Measurements from ENCODE around the gene FAF1.
A peak's percentile ranks its signal among the peaks of the same experiment; 100 is the strongest.

Gene FAF1

DNA sequence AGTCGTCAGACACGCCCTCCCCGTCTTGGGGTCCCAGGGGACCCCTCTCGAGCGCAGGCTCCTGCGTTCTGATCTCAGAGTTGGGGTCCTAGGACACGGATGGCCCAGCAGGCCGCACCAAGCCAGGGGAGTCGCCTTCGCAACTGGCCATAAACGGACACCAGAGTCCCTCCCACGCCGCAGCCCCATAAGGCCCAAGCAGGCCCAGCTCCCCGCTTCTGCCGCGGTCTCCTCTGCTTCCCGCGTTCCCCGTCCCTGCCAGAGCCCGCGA lies 537.5 kb downstream of the FAF1 start:
- no peak for DNase-seq

DNA sequence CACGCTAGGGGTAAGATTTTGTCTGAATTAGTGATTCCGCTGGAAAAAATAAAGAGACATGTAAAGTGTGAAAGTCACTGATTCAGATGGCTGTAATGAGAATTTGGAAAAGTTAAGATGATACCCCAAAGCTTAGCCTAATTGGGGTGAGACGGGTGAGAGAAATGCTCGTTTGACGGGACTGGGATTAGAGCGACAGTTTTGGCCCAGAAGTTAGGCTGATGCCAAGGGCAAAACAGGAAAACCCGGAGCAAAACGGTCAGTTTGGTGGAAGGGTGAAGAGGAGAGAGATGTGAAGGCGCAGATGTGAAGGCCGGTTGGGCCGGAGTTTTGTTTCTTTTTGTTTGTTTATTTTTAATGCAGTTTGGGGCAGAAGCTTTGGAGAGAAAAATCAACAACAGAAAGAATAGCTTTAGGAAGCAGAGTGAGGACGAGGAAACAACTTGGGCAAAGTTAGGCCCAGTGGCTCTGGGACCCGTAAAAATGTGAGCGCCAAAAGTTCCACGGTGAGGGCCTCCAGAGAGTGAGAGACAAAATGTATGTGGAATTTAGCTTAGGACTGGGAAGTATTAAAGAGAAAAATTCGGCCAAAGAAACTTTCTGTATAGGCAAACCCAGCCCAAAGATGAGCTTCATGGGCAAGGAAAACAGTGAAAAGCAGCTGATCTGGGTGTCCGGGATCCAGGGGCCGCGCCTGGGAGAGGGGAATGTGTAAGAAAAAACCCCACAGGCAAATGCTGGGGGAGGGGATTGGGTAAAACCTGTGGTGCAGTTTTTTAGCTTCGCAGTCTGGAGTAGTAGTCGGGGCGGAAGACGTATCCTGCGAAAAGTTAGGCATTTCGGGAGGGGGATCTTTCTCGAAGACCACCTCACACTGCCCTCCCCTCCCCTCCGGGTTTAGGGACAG lies 538.0 kb downstream of the FAF1 start:
- no peak for DNase-seq

DNA sequence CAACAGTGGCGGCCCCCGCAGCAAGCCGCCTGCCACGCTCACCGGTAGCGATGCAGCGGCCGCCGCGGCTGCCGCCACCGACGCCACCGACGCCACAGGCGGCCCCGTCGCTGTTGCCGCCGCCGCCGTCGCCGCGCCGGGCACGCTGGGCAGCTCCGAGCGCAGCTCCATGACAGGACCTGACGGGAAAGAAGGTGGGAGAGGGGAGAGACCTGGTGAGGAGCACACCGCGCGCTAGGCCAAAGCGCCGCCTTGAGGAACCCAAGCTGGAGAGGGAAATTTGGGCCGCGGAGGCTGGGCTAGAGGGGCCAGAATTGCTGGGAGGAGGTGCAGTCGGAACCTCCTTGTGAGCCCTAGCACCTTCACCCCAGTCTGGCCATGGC lies 538.7 kb downstream of the FAF1 start:
- DNase-seq, result no peak

DNA sequence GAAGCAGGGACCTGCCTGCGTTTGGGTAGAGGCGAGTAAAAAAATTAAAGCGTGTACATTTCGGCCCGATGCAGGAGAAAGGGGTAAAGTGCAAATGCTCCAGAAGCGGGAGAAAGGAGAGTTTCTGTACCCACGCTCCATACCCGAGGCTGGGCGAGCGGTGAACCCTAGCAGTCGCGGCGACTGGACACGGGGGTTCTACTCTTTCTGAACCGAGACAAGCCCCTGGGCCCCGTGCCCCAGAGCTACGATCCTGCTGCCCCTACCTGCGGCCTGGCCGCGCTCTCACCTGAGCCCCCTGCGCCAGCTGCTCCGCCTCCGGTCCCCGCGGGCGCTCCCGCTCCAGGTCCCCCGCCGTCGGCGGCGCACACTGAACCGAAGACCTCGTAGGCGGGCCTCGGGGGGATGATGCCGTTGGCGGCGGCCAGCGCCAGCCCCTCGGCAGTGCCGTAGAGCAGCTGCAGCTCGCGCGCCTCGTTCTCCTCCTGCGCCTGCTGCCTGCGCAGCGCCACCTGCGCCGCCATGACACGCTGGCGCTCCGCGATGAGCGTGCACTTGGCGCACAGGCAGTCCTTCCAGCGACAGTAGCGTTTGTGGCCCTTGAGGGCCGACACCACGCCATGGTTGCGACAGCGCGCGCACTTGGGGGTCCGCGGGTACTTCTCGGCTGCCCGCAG lies 539.2 kb downstream of the FAF1 start:
- no peak for DNase-seq

DNA sequence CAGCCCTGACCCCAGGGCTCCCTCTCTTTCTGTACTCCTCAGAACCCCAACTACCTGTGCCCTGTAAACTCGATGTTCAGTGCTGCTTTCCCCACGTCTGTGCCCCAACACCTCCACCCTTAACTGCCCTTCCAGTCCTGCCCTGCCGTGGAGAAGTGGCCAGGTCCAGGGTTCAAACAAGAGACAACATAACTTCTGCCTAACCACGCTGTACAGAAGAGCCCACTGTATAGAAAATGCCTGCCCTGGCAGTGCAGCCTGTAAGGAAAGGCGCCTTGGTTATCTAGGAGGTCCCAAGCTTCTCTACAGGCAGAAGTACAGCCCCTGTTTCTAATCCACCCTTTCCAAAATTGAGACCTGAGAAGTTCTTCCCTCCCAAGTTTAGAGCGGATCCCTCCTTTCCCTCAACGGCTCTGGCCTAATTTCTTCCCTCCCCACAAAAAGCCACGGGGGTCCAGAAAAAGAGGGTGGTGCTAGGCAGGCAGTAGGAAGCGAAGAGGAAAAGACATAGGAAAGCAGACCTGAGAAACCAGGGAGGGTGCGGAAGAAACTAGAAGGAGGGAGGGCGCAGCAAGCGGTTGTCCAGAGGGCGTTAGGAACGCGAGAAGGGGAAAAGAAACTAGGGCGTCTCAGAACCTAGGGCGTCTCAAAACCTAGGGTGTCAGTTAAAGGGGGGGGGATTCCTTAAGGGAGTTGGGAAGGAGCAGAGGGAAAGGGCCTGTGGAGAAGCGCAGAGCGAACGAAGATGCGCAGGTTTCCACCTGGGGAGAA lies 540.0 kb downstream of the FAF1 start:
- DNase-seq, result no peak

DNA sequence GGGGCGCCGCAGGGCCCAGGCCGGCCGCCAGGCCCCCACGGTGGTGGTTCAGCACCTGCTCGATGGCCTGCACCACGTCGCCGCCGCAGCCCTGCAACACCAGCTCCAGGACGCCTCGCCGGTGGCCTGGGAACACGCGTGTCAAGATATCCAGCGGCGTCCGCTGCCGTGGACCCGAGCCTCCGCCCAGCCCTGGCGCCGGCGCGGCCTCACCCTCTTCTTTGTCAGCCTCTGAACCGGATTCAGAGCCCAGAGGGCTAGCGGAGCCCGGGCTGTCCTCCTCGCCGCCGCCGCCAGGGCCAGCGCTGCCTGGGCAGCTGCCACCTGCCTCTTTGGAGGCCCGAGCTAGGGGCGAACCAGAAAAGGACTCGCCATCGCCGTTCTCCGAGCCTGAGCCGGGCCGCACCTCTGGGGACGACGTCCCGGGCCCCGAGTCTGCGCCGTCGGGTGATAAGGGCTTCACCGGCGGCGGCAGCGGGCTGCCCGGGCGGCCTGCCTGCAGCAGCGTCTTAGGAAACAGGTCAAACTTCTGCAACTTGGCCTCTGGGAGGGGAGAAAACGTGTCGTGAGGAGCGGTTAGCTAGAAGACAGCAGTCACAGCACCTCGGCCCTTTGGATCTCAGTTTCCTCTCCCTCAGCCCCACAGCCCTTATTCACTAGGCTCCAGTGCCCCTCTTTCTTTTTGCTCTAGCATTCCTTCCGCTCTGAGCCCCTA lies 540.7 kb downstream of the FAF1 start:
- DNase-seq, result no peak

DNA sequence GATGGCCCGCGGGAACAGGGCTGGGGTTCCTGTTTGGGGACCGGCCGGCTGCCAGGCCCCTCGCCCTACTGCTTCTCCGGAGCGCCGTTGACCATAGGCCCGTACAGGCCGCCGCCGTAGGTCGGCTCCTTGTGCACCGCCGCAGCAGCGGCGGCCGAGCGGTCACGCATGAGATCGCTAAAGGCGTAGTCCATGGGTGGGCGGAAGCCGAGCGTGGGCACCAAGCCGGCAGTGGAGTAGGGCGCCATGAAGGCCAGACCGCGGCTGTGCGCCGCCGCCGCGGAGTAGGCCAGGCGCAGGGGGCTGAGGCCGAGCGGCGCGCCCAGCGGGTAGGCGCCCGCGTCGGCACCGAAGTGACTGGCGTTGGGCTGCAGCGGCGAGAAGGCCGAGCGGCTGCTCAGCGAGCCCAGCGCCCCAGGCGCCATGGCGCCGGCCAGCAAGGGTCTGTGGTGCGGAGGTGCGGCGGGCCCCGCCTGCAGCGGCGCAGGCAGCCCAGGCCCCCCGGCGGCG lies 541.4 kb downstream of the FAF1 start:
- DNase-seq, result peak; percentile 26

DNA sequence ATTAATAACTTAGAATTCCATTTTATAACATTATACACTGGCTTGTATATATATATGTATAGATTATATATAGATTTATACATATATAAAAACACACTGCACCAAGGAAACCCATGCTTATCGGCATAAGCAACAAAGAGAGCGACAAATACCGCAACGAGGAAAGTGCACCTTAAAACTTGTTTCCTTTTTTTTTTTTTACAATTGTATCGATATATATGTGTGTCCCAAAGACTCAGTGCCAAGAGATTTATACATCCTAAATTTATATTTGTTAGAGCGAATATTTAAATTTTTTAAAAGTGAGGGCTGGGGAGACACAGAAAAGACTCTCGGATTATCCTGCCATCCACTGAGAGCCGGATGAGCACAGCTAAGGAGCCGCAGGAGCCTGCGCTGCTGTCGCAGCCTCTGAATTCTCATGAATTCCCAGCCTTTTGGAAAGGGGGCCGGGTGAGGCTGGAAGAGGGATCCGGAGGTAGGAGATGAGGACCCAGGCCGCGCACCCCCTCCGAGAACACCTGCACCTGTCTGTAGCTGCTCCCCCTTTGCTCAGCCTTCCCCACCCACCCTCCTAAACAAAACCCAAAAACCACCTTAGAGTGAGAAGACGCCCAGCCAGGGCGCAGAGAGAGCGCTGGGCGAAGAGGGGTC lies 542.0 kb downstream of the FAF1 start:
- no peak for DNase-seq

DNA sequence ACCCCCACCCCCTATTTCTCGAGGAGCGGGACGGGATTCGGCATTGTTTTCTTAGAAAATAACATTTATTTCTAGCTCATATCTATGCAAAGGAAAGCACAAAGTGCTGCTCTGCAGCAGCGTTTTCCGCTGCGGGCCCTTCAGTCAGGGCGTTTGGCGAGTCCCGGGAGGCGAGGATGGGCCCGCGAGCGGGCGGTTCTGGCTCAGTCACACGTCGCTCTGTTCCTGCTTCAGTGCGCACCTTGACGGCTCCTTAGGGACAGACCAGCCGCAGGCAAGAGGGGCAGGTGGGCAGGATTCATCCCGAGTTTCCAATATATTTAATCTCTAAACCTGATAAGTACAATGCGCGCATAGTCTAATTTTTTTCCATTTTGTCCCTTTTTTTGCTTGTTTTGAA lies 542.6 kb downstream of the FAF1 start:
- no peak for DNase-seq

DNA sequence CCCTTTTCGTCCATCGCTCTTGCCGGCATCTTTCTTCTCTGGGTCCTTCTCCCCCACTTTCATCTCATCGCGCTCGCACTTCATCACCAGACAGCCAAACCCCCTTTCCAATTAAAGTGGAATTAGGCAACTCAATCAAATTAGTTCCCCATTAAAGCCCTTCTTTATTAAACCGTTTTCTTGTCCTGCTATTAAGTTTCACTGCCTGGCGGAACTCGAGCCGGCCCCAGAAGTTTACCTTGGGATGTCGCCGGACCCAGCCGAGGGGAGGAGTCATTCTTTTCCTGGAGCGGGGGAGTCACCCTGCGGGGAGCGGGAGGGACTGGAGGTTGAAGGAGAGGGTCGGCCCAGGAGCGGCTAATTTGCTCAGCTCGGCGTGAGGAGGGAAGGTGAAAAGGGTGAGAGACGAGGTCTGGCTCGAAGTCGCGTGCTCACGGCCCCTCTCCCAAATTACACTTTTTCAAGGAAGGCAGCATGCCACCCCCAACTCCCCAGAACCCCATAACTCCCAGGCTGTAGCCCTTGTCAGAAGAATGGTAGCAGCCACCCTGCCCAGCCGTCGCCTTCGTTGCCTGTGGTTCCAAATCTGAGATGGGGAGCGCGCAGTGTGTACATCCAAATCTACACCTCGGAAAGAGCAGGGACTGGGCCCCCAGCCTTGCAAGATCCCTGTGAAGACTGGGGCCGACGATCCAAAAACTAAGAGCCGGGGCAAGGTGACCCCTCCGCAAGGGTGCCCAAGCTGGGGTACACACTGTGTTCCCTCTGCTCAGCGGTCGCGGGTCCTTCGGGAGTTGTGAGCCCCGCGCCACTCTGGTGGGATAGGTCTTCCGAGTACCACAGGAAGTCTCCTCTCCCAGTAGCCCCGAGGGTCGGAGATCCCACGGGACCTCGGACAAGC lies 543.3 kb downstream of the FAF1 start:
- no peak for DNase-seq

DNA sequence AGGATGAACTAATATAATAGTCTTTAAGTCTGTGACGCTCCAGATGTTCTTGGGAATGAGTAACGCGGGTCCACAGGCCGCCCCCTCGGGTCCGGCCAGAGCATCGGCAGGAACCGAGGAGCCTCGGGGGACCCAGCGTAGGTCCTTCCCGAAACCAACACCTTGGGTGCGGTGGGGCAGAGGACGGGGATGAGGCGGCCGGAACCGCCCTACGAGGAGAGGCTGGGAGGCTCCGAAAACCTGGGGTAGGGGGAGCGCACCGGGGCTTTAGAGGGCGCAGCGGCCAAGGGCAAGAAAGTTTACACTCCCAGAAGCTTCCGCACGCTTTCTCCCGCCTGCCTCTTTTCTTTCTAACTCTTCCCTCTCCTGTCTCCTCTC lies 543.9 kb downstream of the FAF1 start:
- DNase-seq, result no peak

DNA sequence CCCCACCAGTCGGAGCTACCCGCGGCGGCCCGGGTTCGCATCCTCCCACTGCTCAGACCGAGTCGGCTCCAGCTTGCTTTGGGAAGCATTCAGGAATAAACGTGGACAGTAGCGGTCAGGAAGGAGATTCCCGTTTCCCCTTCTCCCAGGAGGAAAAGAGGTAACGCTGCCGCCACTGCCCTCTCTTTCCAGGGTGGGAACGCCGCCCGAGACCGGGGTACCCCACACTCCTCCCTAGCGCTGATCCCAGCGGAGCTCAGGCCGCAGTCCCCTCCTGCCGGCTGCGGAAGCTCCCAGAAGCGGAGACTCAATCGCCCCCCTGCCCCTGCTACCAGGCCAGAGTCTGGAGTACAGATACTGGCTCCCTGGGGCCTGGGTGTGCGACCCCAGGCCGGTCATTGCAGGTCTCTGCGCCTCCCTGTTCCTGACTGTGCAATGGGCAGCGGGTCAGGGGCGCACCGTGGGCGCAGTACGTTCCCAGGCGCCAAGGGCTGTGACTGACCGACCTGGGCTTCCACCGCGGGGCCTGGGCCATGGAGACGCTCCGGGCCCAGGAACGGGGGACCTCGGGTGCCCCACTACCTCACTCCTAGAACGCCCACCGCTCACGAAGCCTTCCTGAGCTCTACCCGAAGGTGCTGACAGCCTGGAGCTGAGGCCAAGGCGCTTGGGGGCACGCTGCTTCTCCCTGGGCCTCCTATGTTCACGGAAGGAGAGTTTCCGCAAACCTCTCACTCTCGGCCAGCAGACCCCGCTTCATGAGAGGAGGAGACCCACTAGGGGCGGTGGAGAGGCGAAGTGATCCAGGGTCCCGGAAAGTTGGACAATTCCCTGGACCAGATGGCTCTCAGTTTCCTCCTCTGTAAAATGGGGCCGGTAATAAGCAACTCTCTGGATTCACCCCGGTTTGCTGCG lies 544.6 kb downstream of the FAF1 start:
- no peak for DNase-seq

DNA sequence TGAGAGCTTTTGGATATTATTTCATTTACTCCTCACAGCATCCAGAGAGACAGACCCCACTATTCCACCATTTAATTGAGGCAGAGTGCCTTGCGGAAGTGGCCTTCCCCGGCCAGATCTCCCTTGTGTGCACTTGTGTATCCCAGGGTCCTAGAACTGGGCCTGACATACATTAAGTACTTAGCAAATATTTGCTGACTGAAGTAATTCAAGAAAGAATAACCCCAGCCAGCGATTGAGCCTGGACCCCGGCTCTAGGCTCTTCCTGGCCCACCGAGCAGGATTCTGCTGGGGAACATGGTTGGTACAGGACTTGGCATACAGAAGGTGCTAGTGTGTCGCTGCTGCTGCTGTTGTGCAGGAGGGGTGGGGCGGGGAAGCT lies 545.2 kb downstream of the FAF1 start:
- no peak for DNase-seq

DNA sequence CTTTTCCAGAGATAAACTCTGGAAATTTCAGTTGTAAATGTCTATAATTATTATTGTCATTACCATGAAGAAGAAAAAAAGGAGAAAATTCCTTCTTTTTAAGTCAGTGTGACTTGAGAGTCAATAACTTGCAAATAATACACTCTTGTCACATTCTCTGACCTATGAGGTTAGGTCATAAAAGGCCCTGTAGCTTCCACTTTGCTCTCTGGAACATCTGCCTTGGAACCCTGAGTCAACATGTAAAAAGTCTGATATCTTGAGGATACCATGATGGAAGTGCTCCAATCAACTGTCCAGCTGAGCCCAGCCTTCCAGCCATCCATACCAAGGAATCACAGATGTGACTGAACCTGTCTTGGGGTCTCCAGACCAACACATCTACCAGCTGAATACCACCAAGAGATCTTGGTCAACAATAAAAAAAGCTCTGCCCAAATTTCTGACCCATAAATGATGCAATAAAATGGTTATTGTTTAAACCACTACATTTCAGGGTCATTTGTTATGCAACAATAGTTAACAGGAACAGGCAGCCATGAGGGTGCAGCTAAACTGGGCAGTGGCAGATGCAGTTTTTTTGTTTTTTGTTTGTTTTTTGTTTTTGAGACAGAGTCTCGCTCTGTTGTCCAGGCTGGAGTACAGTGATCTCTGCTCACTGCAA lies 547.1 kb downstream of the FAF1 start:
- DNase-seq, result no peak

DNA sequence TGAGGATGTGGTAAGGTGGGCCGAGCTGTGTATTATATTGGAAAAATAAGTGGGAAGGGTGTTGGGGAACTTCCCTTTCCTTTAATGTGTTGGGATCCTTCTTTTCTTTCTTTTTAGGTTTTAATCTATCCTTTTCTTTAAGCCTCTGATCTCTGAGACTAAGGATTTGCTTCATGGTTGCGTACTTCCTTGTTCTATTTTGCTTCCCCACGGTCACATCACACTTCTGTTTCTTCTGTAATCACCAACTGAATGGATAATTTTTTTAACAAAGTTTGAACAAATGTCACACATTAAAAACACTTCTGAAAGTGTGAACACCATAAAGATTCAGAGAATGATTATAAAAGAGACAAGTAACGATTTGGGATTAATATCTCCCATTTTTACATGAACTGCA lies 554.3 kb downstream of the FAF1 start:
- DNase-seq, result no peak

DNA sequence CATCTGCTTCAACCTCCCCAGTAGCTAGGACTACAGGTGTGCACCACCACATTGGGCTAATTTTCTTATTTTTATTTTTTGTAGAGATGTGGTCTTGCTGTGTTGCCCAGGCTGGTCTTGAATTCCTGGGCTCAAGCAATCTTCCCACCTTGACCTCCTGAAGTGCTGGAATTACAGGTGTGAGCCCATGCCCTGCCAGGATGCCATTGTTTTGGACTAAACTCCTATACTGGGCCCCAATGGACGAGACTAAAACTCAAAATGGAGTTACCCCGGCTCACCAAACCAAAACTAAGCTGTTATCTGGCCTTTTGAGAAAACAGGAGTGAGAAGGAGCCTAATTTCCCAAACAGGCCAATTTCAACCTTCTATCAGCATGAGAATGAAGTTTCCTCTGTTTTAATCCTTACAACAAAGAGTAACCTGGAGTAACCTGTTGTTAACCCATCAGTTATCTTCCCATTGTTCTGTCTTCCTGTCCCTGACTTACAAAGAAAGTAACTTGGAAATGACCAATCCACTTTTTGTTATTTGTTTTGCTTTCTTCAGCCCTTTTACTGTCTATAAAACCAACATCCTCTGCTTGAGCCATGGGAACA lies 566.4 kb downstream of the FAF1 start:
- DNase-seq, result no peak
